Uterus (tissue), 4 donors: ENCODE data around the gene NPAS1. TPM values are rescaled to one million over a fixed set of nuclear protein-coding genes. Genes with fewer than 3 reads are reported as not detected.
"Not testable (repeated sequence)": the region's sequence is repeated elsewhere in the genome, so short reads cannot be mapped to it uniquely, and the experiment has no call there.

Source experiments
- DNase-seq, 2 donors: peaks; one replicate each; pipeline ENCODE4 v3.0.0-alpha.2; 2019 to 2020
- H3K27ac ChIP-seq, 2 donors: fragments of 200-600 bp; sonication (generic); 1 replicate in 1 of 2; 2 replicates in 1 of 2; pipeline ENCODE4 v1.5.1; 2016 to 2018
- H3K27me3 ChIP-seq, 2 donors: fragments of 200-600 bp; sonication (generic); one replicate each; pipeline ENCODE4 v1.5.1; 2018 to 2019; ENCODE audit warnings: control low read depth in 1 of 2
- H3K36me3 ChIP-seq, 2 donors: fragments of 200-600 bp; sonication (generic); one replicate each; pipeline ENCODE4 v1.5.1; 2019; ENCODE audit warnings: control low read depth in 1 of 2
- H3K4me1 ChIP-seq, 2 donors: fragments of 200-600 bp; sonication (generic); one replicate each; pipeline ENCODE4 v1.5.1; 2018 to 2019; ENCODE audit warnings: control low read depth in 1 of 2
- H3K4me3 ChIP-seq, 2 donors: fragments of 200-600 bp; sonication (generic); 1 replicate in 1 of 2; 2 replicates in 1 of 2; pipeline ENCODE4 v1.5.1; 2018 to 2019; ENCODE audit warnings: mild to moderate bottlenecking in 1 of 2
- H3K9me3 ChIP-seq, 2 donors: fragments of 200-600 bp; sonication (generic); one replicate each; pipeline ENCODE4 v1.5.1; 2019; ENCODE audit warnings: control low read depth in 1 of 2
- CTCF ChIP-seq, 4 experiments: fragments of 200-600 bp in 2 of 4; fragments of 450-650 bp in 2 of 4; sonication (generic) in 2 of 4; IDR thresholded peaks; one replicate each; pipeline ENCODE4 v1.5.1; 2016 to 2019; ENCODE audit warnings: antibody characterized with exemption in 4 of 4, mild to moderate bottlenecking in 2 of 4, moderate library complexity in 1 of 4
- POLR2A ChIP-seq, 2 donors: fragments of 450-650 bp; IDR thresholded peaks; one replicate each; pipeline ENCODE4 v1.6.1; 2016; ENCODE audit warnings: antibody characterized with exemption in 2 of 2, mild to moderate bottlenecking in 1 of 2, moderate library complexity in 1 of 2
- intact Hi-C: fragments of 100-400 bp; cut with DNase I; formaldehyde crosslinking; loops from one replicate; pipeline ENCODE4 v1.15.1; 2023; ENCODE audit warnings: low total_unique reads
- total RNA-seq, 4 donors: library from RNA; depleted of rRNA in 3 of 4; stranded (reverse); fragments of >200 nt in 3 of 4; gene quantifications; one replicate each; pipeline versions ENCODE4 v1.1.0 to v1.2.4, GENCODE V29; 2014 to 2023
- donor health status: DM: yes; HTN: yes; CAD: no.

NPAS1 gene
- total RNA-seq, 4 donors from 2014 or later: not detected

GRCh38 chr19:47074621-47075020 is 55.0 kb downstream of the NPAS1 start:
- no peaks in the 10 kb centered on the region for H3K27me3 ChIP-seq
- H3K4me1 ChIP-seq: no peaks in the 10 kb centered on the region
- no peak for DNase-seq
- no peak for TF ChIP-seq POLR2A (IDR thresholded peaks at IDR 0.05)
- TF ChIP-seq CTCF (IDR thresholded peaks at IDR 0.05): no peak
- intact Hi-C loops: no loop called here
- H3K27ac ChIP-seq: no peak overlapping the region
- no peaks in the 10 kb centered on the region for H3K9me3 ChIP-seq
- no peak overlapping the region for H3K4me3 ChIP-seq
- H3K36me3 ChIP-seq: no peaks in the 10 kb centered on the region

GRCh38 chr19:47075179-47075810 is 55.7 kb downstream of the NPAS1 start:
- H3K27ac ChIP-seq: no peak overlapping the region
- H3K9me3 ChIP-seq: no peaks in the 10 kb centered on the region
- H3K4me3 ChIP-seq: no peak overlapping the region
- no peaks in the 10 kb centered on the region for H3K36me3 ChIP-seq
- H3K27me3 ChIP-seq: no peaks in the 10 kb centered on the region
- no peak for TF ChIP-seq CTCF (IDR thresholded peaks at IDR 0.05)
- no peak for TF ChIP-seq POLR2A (IDR thresholded peaks at IDR 0.05)
- no peak for DNase-seq
- no peaks in the 10 kb centered on the region for H3K4me1 ChIP-seq
- intact Hi-C loops: no loop called here

GRCh38 chr19:47075941-47076340 is 56.3 kb downstream of the NPAS1 start:
- no peak for DNase-seq
- Histone ChIP-seq H3K36me3 (no peaks in the 10 kb centered on the region), H3K9me3 (no peaks in the 10 kb centered on the region), H3K27ac (no peak overlapping the region), H3K4me3 (no peak overlapping the region), H3K27me3 (no peaks in the 10 kb centered on the region), H3K4me1 (no peaks in the 10 kb centered on the region)
- intact Hi-C loops: no loop called here
- TF ChIP-seq CTCF (IDR thresholded peaks at IDR 0.05) (no peak), POLR2A (IDR thresholded peaks at IDR 0.05) (no peak)

GRCh38 chr19:47078351-47078750 is 58.7 kb downstream of the NPAS1 start:
- intact Hi-C loops, H3K9me3 ChIP-seq, H3K36me3 ChIP-seq, DNase-seq, H3K27ac ChIP-seq, H3K27me3 ChIP-seq, H3K4me3 ChIP-seq, H3K4me1 ChIP-seq: not testable (repeated sequence)

GRCh38 chr19:47081095-47081494 is 61.5 kb downstream of the NPAS1 start:
- Histone ChIP-seq H3K27ac (no peak overlapping the region), H3K36me3 (no peaks in the 10 kb centered on the region), H3K4me3 (no peak overlapping the region), H3K27me3 (no peaks in the 10 kb centered on the region), H3K9me3 (no peaks in the 10 kb centered on the region), H3K4me1 (no peaks in the 10 kb centered on the region)
- TF ChIP-seq CTCF (IDR thresholded peaks at IDR 0.05) (no peak), POLR2A (IDR thresholded peaks at IDR 0.05) (no peak)
- intact Hi-C loops: no loop called here
- DNase-seq: no peak

GRCh38 chr19:47082493-47082892 is 62.9 kb downstream of the NPAS1 start:
- DNase-seq: no peak
- Histone ChIP-seq H3K4me3 (no peak overlapping the region), H3K9me3 (no peaks in the 10 kb centered on the region), H3K27me3 (no peaks in the 10 kb centered on the region), H3K4me1 (no peaks in the 10 kb centered on the region), H3K36me3 (no peaks in the 10 kb centered on the region), H3K27ac (no peak overlapping the region)
- TF ChIP-seq POLR2A (IDR thresholded peaks at IDR 0.05) (no peak), CTCF (IDR thresholded peaks at IDR 0.05) (no peak)
- intact Hi-C loops: no loop called here
